Activated B cell treated with CpG ODN at 0.5 μM for 24 hours (primary cell): ENCODE data around the gene RNF220. TPM values are rescaled to one million over a fixed set of nuclear protein-coding genes. Genes with fewer than 3 reads are reported as not detected.

Source experiments
- ATAC-seq: fragments of 200-7000 bp; cut with Tn5 transposase; one replicate; pipeline ENCODE4 v1.10.0; 2021; ENCODE audit warnings: low read depth, mild to moderate bottlenecking, moderate library complexity
- CTCF ChIA-PET: fragments of 350-600 bp; sonication (Branson Sonifier 250); formaldehyde crosslinking; loops from one replicate; lab custom pipeline; 2021; ENCODE audit warnings: antibody characterized with exemption; lab: Charles Lee
- POLR2A ChIA-PET: fragments of 350-600 bp; sonication (Branson Sonifier 250); formaldehyde crosslinking; loops from one replicate; lab custom pipeline; 2021; ENCODE audit warnings: antibody characterized with exemption; lab: Charles Lee
- DNase-seq: peaks from one replicate; pipeline ENCODE4 v3.0.0; 2022
- H3K27ac Mint-ChIP-seq: one replicate; pipeline ENCODE4 v1.8.0; 2020; ENCODE audit warnings: mixed read lengths
- H3K27me3 Mint-ChIP-seq: one replicate; pipeline ENCODE4 v1.8.0; 2021; ENCODE audit warnings: mixed read lengths
- H3K36me3 Mint-ChIP-seq: one replicate; pipeline ENCODE4 v1.8.0; 2021; ENCODE audit warnings: low read depth, mixed read lengths
- H3K4me1 Mint-ChIP-seq: one replicate; pipeline ENCODE4 v1.8.0; 2021; ENCODE audit warnings: mixed read lengths
- H3K4me3 Mint-ChIP-seq: one replicate; pipeline ENCODE4 v1.8.0; 2020; ENCODE audit warnings: mild to moderate bottlenecking, mixed read lengths
- H3K9me3 Mint-ChIP-seq: one replicate; pipeline ENCODE4 v1.8.0; 2020; ENCODE audit warnings: mixed read lengths
- CTCF ChIP-seq: fragments of 200-600 bp; IDR thresholded peaks from one replicate; pipeline ENCODE4 v1.8.0; 2022; ENCODE audit warnings: antibody characterized with exemption, mild to moderate bottlenecking
- intact Hi-C: fragments of 100-400 bp; cut with micrococcal nuclease; formaldehyde crosslinking; loops from one replicate; pipeline ENCODE4 v1.15.1; 2024
- total RNA-seq: library from RNA; stranded (reverse); gene quantifications from 2 replicates; pipeline ENCODE4 v1.2.3, GENCODE V29; 2022

The RNF220 gene
- total RNA-seq, 1 donor from 2014 or later: 103 TPM

GRCh38 chr1:44390277-44390676 lies 14.8 kb upstream of the RNF220 start:
- intact Hi-C loops: no loop called here
- H3K27me3 Mint-ChIP-seq: peaks cover 12% of the 10 kb centered on the region

GRCh38 chr1:44401256-44402228 lies 3.5 kb upstream of the RNF220 start:
- Mint-ChIP-seq H3K9me3 (no peaks in the 10 kb centered on the region), H3K36me3 (no peaks in the 10 kb centered on the region), H3K4me1 (peaks cover 16% of the 10 kb centered on the region), H3K4me3 (no peak overlapping the region), H3K27ac (no peak overlapping the region), H3K27me3 (peaks cover 61% of the 10 kb centered on the region)
- TF ChIP-seq CTCF: no peak
- no peak for DNase-seq
- ChIA-PET POLR2A (no interaction called here), CTCF (no interaction called here)
- intact Hi-C loops: no loop called here
- no peak for ATAC-seq

More at GRCh38 chr1:44390277-44390676, 14.8 kb upstream of the RNF220 start:
- no peak for TF ChIP-seq CTCF
- CTCF ChIA-PET: interaction anchor here (1.3 kb wide), 1 partner anchor 181 kb away, joined by 4 read pairs; no protein-coding TSS in a partner anchor
- Mint-ChIP-seq H3K9me3 (no peaks in the 10 kb centered on the region), H3K4me3 (no peak overlapping the region), H3K4me1 (no peaks in the 10 kb centered on the region), H3K27ac (no peak overlapping the region), H3K36me3 (no peaks in the 10 kb centered on the region)
- POLR2A ChIA-PET: interaction anchor here (1.3 kb wide), 1 partner anchor 9 kb away, joined by 3 read pairs; no protein-coding TSS in a partner anchor
- DNase-seq (no peak), ATAC-seq (no peak)

GRCh38 chr1:44405798-44406736 lies 1.0 kb downstream of the RNF220 start:
- intact Hi-C loops: loop anchor here (2.0 kb wide), 3 partner anchors 17 to 309 kb away; partner anchors contain the start of gene ERI3
- Mint-ChIP-seq H3K27ac (no peak overlapping the region), H3K27me3 (peaks cover 51% of the 10 kb centered on the region), H3K4me3 (peak overlapping the region; percentile 86), H3K36me3 (no peaks in the 10 kb centered on the region), H3K4me1 (peaks cover 38% of the 10 kb centered on the region), H3K9me3 (no peaks in the 10 kb centered on the region)
- ATAC-seq (peak; percentile 26), DNase-seq (peak; percentile 37)
- ChIA-PET CTCF (no interaction called here), POLR2A (interaction anchor here (0.6 kb wide), 1 partner anchor 19 kb away, joined by 4 read pairs; no protein-coding TSS in a partner anchor)
- TF ChIP-seq CTCF: no peak

- intact Hi-C loops: loop anchor here (2.0 kb wide), 1 partner anchor 16 kb away; no protein-coding TSS in a partner anchor
- Mint-ChIP-seq H3K27me3 (peaks cover 47% of the 10 kb centered on the region), H3K4me3 (peak overlapping the region; percentile 86), H3K9me3 (no peaks in the 10 kb centered on the region), H3K4me1 (peaks cover 38% of the 10 kb centered on the region), H3K36me3 (no peaks in the 10 kb centered on the region), H3K27ac (no peak overlapping the region)
- ATAC-seq (peak; percentile 35), DNase-seq (peak; percentile 42)
- no peak for TF ChIP-seq CTCF
- CTCF ChIA-PET: no interaction called here
- POLR2A ChIA-PET: interaction anchor here (0.6 kb wide), 1 partner anchor 18 kb away, joined by 4 read pairs; no protein-coding TSS in a partner anchor
These were observed 1.8 kb downstream of the RNF220 start for GRCh38 chr1:44406737-44407429.
